ENCODE data around the gene TCEAL6.
A peak's percentile ranks its signal among the peaks of the same experiment; 100 is the strongest.
"Not testable (repeated sequence)": the region's sequence is repeated elsewhere in the genome, so short reads cannot be mapped to it uniquely, and the experiment has no call there.

The TCEAL6 gene

GRCh38 chrX:102142274-102142673 lies at the start of gene TCEAL6:
TSS of gene TCEAL6 (minus strand) at chrX:102142481.
- H3K27me3 ChIP-seq (replicated peaks; ENCODE audit: insufficient read depth, low read length); H3K36me3 ChIP-seq (replicated peaks; ENCODE audit: insufficient read depth, low read length); H3K27ac ChIP-seq (ENCODE audit: low read length); DNase-seq; H3K9ac ChIP-seq (ENCODE audit: low read length); H3K4me3 ChIP-seq (ENCODE audit: low read length); H3K79me2 ChIP-seq (ENCODE audit: low read length); H2AFZ ChIP-seq (ENCODE audit: low read length); H3K9me2 ChIP-seq (replicated peaks; ENCODE audit: insufficient read depth, low read length); H3F3A ChIP-seq (ENCODE audit: insufficient read depth, low read length); H3K4me2 ChIP-seq (ENCODE audit: low read depth, low read length); H3K4me1 ChIP-seq (ENCODE audit: low read length); H4K20me1 ChIP-seq (ENCODE audit: insufficient read depth, low read length); H3K9me3 ChIP-seq (replicated peaks; ENCODE audit: insufficient read depth, low read length): not testable (repeated sequence)

GRCh38 chrX:102185967-102186720 lies 43.9 kb upstream of the TCEAL6 start:
- H3K36me3 ChIP-seq (replicated peaks; ENCODE audit: insufficient read depth, low read length): no peaks in the 10 kb centered on the region
- no peaks in the 10 kb centered on the region for H3K4me1 ChIP-seq (ENCODE audit: low read length)
- no peak for DNase-seq

GRCh38 chrX:102155806-102156179 lies 13.5 kb upstream of the TCEAL6 start, which contains the start of gene BEX5:
TSS of gene BEX5 (minus strand) at chrX:102155977. CDS start at chrX:102154265, 1,712 bp downstream.
- Histone ChIP-seq H3K4me2 (ENCODE audit: low read depth, low read length) (peak within 1 kb of the TSS; percentile 62), H3K9me3 (replicated peaks; ENCODE audit: insufficient read depth, low read length) (no peaks in the 10 kb centered on the region), H3F3A (ENCODE audit: insufficient read depth, low read length) (no peaks in the 10 kb centered on the region), H3K4me1 (ENCODE audit: low read length) (no peaks in the 10 kb centered on the region), H3K79me2 (ENCODE audit: low read length) (no peaks in the 10 kb centered on the region), H3K9ac (ENCODE audit: low read length) (peak within 1 kb of the TSS; percentile 71), H3K27ac (ENCODE audit: low read length) (peak within 1 kb of the TSS; percentile 39; the same call in 1 of the 2 replicates), H3K4me3 (ENCODE audit: low read length) (peak within 1 kb of the TSS; percentile 81), H4K20me1 (ENCODE audit: insufficient read depth, low read length) (no peaks in the 10 kb centered on the region), H2AFZ (ENCODE audit: low read length) (peak within 1 kb of the TSS; percentile 63), H3K9me2 (replicated peaks; ENCODE audit: insufficient read depth, low read length) (no peaks in the 10 kb centered on the region), H3K27me3 (replicated peaks; ENCODE audit: insufficient read depth, low read length) (no peaks in the 10 kb centered on the region), H3K36me3 (replicated peaks; ENCODE audit: insufficient read depth, low read length) (no peaks in the 10 kb centered on the region)
- TF ChIP-seq EZH2phosphoT487 (IDR thresholded peaks at IDR 0.05; ENCODE audit: low read length) (no peak), CTCF (IDR thresholded peaks at IDR 0.05; ENCODE audit: low read length) (no peak)
- DNase-seq: peak; percentile 79

More at GRCh38 chrX:102185967-102186720, 43.9 kb upstream of the TCEAL6 start:
- H3K27me3 ChIP-seq (replicated peaks; ENCODE audit: insufficient read depth, low read length): no peaks in the 10 kb centered on the region
- no peaks in the 10 kb centered on the region for H3K9me3 ChIP-seq (replicated peaks; ENCODE audit: insufficient read depth, low read length)
- H3K9ac ChIP-seq (ENCODE audit: low read length): no peak overlapping the region
- no peak overlapping the region for H3K4me3 ChIP-seq (ENCODE audit: low read length)
- no peak overlapping the region for H3K4me2 ChIP-seq (ENCODE audit: low read depth, low read length)
- no peak overlapping the region for H3K27ac ChIP-seq (ENCODE audit: low read length)
- H2AFZ ChIP-seq (ENCODE audit: low read length): no peak overlapping the region
- H3F3A ChIP-seq (ENCODE audit: insufficient read depth, low read length): no peaks in the 10 kb centered on the region
- H4K20me1 ChIP-seq (ENCODE audit: insufficient read depth, low read length): no peaks in the 10 kb centered on the region
- TF ChIP-seq CTCF (IDR thresholded peaks at IDR 0.05; ENCODE audit: low read length) (no peak), EZH2 (optimal IDR thresholded peaks at IDR 0.05; ENCODE audit: low read depth, low read length) (no peak), EZH2phosphoT487 (IDR thresholded peaks at IDR 0.05; ENCODE audit: low read length) (no peak)
- no peaks in the 10 kb centered on the region for H3K9me2 ChIP-seq (replicated peaks; ENCODE audit: insufficient read depth, low read length)
- no peaks in the 10 kb centered on the region for H3K79me2 ChIP-seq (ENCODE audit: low read length)

Measured in MM.1S (cell line).